NCI-H82 treated with DMSO at 0.1 percent for 48 hours (cell line): Measurements from ENCODE around the gene POLN.
"Not testable (repeated sequence)": the region's sequence is repeated elsewhere in the genome, so short reads cannot be mapped to it uniquely, and the experiment has no call there.

ENCODE experiments used
- DNase-seq: peaks from one replicate; lab custom pipeline; 2025; ENCODE audit not compliant: unreplicated experiment; lab: John Stamatoyannopoulos, UW

The POLN gene

GRCh38 chr4:2044542-2045517 lies 197.1 kb downstream of the POLN start:
- DNase-seq: no peak

GRCh38 chr4:2044119-2044485 lies 197.8 kb downstream of the POLN start:
- DNase-seq: no peak

- no peak for DNase-seq
These were observed 198.4 kb downstream of the POLN start for GRCh38 chr4:2043396-2044118.

GRCh38 chr4:2042947-2043395 lies 198.9 kb downstream of the POLN start:
- no peak for DNase-seq

- no peak for DNase-seq
These were observed 199.5 kb downstream of the POLN start for GRCh38 chr4:2042204-2042946.

GRCh38 chr4:2041239-2042130 lies 200.4 kb downstream of the POLN start:
- DNase-seq: no peak

GRCh38 chr4:2040391-2041238 lies 201.3 kb downstream of the POLN start:
- DNase-seq: no peak

GRCh38 chr4:2036866-2037265 lies 205.1 kb downstream of the POLN start:
- no peak for DNase-seq

GRCh38 chr4:2036327-2036726 lies 205.6 kb downstream of the POLN start:
- DNase-seq: no peak

- DNase-seq: not testable (repeated sequence)
These were observed 210.8 kb downstream of the POLN start for GRCh38 chr4:2031161-2031560.

GRCh38 chr4:2027120-2027519 lies 214.8 kb downstream of the POLN start:
- DNase-seq: not testable (repeated sequence)

- no peak for DNase-seq
These were observed 216.1 kb downstream of the POLN start for GRCh38 chr4:2025817-2026216.

- DNase-seq: no peak
These were observed 217.2 kb downstream of the POLN start for GRCh38 chr4:2024683-2025082.
